GM21528 (cell line): ENCODE data around the gene OR13H1.
"Not testable (repeated sequence)": the region's sequence is repeated elsewhere in the genome, so short reads cannot be mapped to it uniquely, and the experiment has no call there.

Source experiments
- ATAC-seq: cut with Tn5 transposase; IDR thresholded peaks from one replicate; pipeline ENCODE4 v1.9.1; 2021; ENCODE audit warnings: mild to moderate bottlenecking, moderate library complexity; ENCODE audit not compliant: unreplicated experiment, low FRiP score

OR13H1 gene

GRCh38 chrX:131543774-131544173, at the start of gene OR13H1:
Gene OR13H1, plus strand, starts transcription at chrX:131544074. Its CDS starts 0 bp downstream, at chrX:131544074.
- ATAC-seq, result no peak

GRCh38 chrX:131501556-131501955, 42.3 kb upstream of the OR13H1 start:
- ATAC-seq, result not testable (repeated sequence)

GRCh38 chrX:131513159-131513914, 30.5 kb upstream of the OR13H1 start:
- ATAC-seq, result no peak

DNA sequence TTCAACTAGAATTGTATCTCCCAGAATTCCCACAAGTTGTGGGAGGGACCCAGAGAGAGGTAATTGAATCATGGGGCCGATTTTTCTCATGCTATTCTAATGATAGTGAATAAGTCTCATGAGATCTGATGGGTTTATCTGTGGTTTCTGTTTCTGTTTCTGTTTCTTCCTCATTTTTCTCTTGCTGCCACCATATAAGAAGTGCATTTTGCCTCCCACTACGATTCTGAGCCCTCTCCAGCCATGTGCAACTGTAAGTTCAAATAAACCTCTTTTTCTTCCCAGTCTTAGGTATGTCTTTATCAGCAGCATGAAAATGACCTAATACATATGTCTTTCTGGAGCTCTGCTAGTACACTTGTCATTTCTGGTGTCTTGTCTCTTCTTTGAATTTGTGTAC, 22.1 kb upstream of the OR13H1 start:
- no peak for ATAC-seq

DNA sequence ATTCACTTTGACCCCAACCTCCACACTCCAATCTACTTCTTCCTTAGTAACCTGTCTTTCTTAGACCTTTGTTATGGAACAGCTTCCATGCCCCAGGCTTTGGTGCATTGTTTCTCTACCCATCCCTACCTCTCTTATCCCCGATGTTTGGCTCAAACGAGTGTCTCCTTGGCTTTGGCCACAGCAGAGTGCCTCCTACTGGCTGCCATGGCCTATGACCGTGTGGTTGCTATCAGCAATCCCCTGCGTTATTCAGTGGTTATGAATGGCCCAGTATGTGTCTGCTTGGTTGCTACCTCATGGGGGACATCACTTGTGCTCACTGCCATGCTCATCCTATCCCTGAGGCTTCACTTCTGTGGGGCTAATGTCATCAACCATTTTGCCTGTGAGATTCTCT, 344 bp downstream of the OR13H1 start:
- ATAC-seq, result no peak

DNA sequence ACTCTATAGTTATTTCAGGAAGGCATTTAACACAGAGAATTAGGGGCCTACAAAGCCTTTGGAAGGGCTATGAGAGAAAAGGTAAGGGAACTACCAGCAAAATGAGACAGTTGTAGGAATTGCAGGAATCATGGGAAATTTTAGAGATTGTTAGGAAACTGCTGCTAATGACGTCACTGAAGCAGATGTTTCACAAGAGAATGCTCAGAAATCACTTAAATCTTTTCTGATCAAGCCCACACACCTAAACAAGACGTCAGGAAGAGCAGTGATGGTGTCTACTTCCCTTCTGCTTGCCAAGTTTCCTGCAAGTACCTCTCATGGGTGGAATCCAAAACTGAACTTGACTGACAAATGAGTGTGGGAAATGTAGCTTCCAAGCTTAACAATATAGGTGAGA, 5.1 kb downstream of the OR13H1 start:
- ATAC-seq, result no peak

- not testable (repeated sequence) for ATAC-seq
Observed at GRCh38 chrX:131552453-131552852, 8.6 kb downstream of the OR13H1 start.

GRCh38 chrX:131558562-131558961, 14.7 kb downstream of the OR13H1 start:
- ATAC-seq, result no peak

- ATAC-seq, result no peak
Observed at GRCh38 chrX:131564553-131565229, 20.8 kb downstream of the OR13H1 start.

DNA sequence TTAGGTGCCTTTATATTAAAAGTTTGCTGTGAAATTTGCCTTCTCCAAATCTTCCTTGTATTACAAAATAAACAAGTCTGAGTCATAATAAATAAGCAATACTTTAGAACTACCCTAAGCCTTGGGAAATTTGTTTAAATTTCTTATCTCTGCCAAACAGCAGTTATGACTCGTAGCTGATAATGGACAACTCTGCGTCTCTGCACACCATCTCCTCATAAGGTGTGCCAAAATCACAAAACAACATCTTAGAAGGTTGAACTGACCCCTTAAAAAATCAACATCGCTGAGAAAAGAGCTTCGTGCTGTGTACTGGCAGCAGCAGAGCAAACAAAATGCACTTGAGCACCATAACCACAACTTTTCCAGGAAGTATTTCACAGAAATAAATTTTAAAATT, 22.0 kb downstream of the OR13H1 start:
- ATAC-seq, result no peak

GRCh38 chrX:131571348-131571747, 27.5 kb downstream of the OR13H1 start:
- ATAC-seq, result no peak

GRCh38 chrX:131572372-131573014, 28.6 kb downstream of the OR13H1 start:
- no peak for ATAC-seq

DNA sequence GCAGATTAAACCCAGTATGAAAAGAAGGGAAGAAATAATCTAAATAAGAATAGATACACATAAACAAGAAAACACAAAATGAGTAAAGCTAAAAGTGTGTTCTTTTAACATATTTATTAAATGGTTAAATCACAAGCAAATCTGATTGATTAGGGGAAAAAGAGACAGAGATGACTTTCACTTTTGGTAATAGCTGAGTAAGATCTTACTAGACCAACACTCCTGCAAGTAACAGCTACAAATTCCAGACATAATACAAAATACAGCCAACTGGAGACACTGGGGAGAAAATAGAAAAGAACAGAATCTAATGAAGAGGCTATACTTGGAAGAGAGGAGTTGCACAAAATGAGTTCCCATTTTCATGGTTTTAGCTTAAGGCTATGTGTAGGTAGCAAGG, 33.5 kb downstream of the OR13H1 start:
- ATAC-seq, result no peak

- no peak for ATAC-seq
Observed at GRCh38 chrX:131577999-131578734, 34.3 kb downstream of the OR13H1 start.

- ATAC-seq, result not testable (repeated sequence)
Observed at GRCh38 chrX:131578735-131579367, 35.0 kb downstream of the OR13H1 start.

GRCh38 chrX:131588995-131589394, 45.1 kb downstream of the OR13H1 start:
- no peak for ATAC-seq
